Testis (tissue), 3 donors: Measurements from ENCODE around the gene OAS1. TPM values are rescaled to one million over a fixed set of nuclear protein-coding genes. Genes with fewer than 3 reads are reported as not detected.

Experiments used
- DNase-seq: peaks from one replicate; pipeline ENCODE4 v3.0.0-alpha.2; 2019
- H3K27ac ChIP-seq, 2 donors: fragments of 200-600 bp; sonication (generic); one replicate each; pipeline ENCODE4 v1.5.1; 2019
- H3K27me3 ChIP-seq: fragments of 200-600 bp; sonication (generic); one replicate; pipeline ENCODE4 v1.5.1; 2019
- H3K36me3 ChIP-seq: fragments of 200-600 bp; sonication (generic); one replicate; pipeline ENCODE4 v1.5.1; 2017; ENCODE audit warnings: low read depth; ENCODE audit errors: missing control alignments
- H3K4me1 ChIP-seq: fragments of 200-600 bp; sonication (generic); one replicate; pipeline ENCODE4 v1.5.1; 2019
- H3K4me3 ChIP-seq, 2 donors: fragments of 200-600 bp; sonication (generic); one replicate each; pipeline ENCODE4 v1.5.1; 2017 to 2019
- H3K9me3 ChIP-seq: fragments of 200-600 bp; sonication (generic); one replicate; pipeline ENCODE4 v1.5.1; 2017
- CTCF ChIP-seq, 3 experiments: fragments of 450-650 bp in 2 of 3; fragments of 200-600 bp in 1 of 3; sonication (generic) in 1 of 3; IDR thresholded peaks; one replicate each; pipeline ENCODE4 v1.5.1; 2016 to 2019; ENCODE audit warnings: antibody characterized with exemption in 3 of 3, mild to moderate bottlenecking in 2 of 3, moderate library complexity in 1 of 3
- POLR2A ChIP-seq: fragments of 450-650 bp; IDR thresholded peaks from one replicate; pipeline ENCODE4 v1.6.1; 2017; ENCODE audit warnings: antibody characterized with exemption, mild to moderate bottlenecking, moderate library complexity
- WGBS, 2 donors: methylation state at CpG; one replicate each; pipeline ENCODE4 v1.1.5; 2018; 5-methylcytosine and 5-hydroxymethylcytosine counted together
- intact Hi-C: fragments of 100-400 bp; cut with DNase I; formaldehyde crosslinking; loops from one replicate; pipeline ENCODE4 v1.15.1; 2023; ENCODE audit warnings: low total_unique reads
- polyA plus RNA-seq: library from polyadenylated mRNA; stranded (reverse); fragments of 350-450 nt; fragmentation: Illumina TruSeq; extraction: RNeasy Lipid Tissue Mini Kit (QIAGEN cat#74804); gene quantifications from one replicate; pipeline ENCODE4 v1.2.3, GENCODE V29; 2014; ENCODE audit warnings: low read depth, low replicate concordance; ENCODE audit not compliant: insufficient read depth
- total RNA-seq, 2 donors: library from RNA; depleted of rRNA; stranded (reverse); fragments of >200 nt; gene quantifications; one replicate each; pipeline ENCODE4 v1.2.3, GENCODE V29; 2016

OAS1 gene
- total and polyA plus RNA-seq, 3 donors from 2014 or later: 7.8 to 13.8 (median 13.7) TPM

- intact Hi-C loops: no loop called here
- Histone ChIP-seq H3K36me3 (no peaks in the 10 kb centered on the region), H3K4me1 (no peaks in the 10 kb centered on the region), H3K27ac (no peak overlapping the region), H3K27me3 (no peaks in the 10 kb centered on the region), H3K4me3 (no peak overlapping the region), H3K9me3 (no peaks in the 10 kb centered on the region)
- no peak for TF ChIP-seq CTCF (IDR thresholded peaks at IDR 0.05)
- no peak for TF ChIP-seq POLR2A
- no peak for DNase-seq
- 85 to 86% methylated on average over 15 of the region's 15 CpGs for WGBS, 2 donors
Measured at GRCh38 chr12:112965643-112966042, 58.9 kb downstream of the OAS1 start.

- no peak for DNase-seq
- no peak for TF ChIP-seq CTCF (IDR thresholded peaks at IDR 0.05)
- no peak for TF ChIP-seq POLR2A
- intact Hi-C loops: no loop called here
- no peaks in the 10 kb centered on the region for H3K9me3 ChIP-seq
- no peaks in the 10 kb centered on the region for H3K36me3 ChIP-seq
- H3K27me3 ChIP-seq: no peaks in the 10 kb centered on the region
- 93 to 96% methylated on average over 9 of the region's 9 CpGs for WGBS, 2 donors
- H3K4me1 ChIP-seq: no peaks in the 10 kb centered on the region
- H3K4me3 ChIP-seq: no peak overlapping the region
- no peak overlapping the region for H3K27ac ChIP-seq
Measured at GRCh38 chr12:112967306-112967705, 60.5 kb downstream of the OAS1 start.

GRCh38 chr12:112967858-112968257 lies 61.1 kb downstream of the OAS1 start:
- H3K4me1 ChIP-seq: no peaks in the 10 kb centered on the region
- intact Hi-C loops: no loop called here
- no peaks in the 10 kb centered on the region for H3K9me3 ChIP-seq
- TF ChIP-seq CTCF (IDR thresholded peaks at IDR 0.05) (no peak), POLR2A (no peak)
- H3K27ac ChIP-seq: no peak overlapping the region
- DNase-seq: no peak
- H3K36me3 ChIP-seq: no peaks in the 10 kb centered on the region
- WGBS, 2 donors: 97 to 100% methylated on average over 1 to 7 of the region's 7 CpGs
- no peaks in the 10 kb centered on the region for H3K27me3 ChIP-seq
- no peak overlapping the region for H3K4me3 ChIP-seq

Other genes with a start within 250 kb of the OAS1 start
- gene RPH3A, start 115.2 kb upstream of the OAS1 start, total RNA-seq: 1 to 10 TPM; 2.4 to 5.6 TPM
- gene RPH3A, start 115.2 kb upstream of the OAS1 start, polyA plus RNA-seq: 2.2 TPM
- 10 to 100 TPM in 1 of 2 donors, 1 to 10 TPM in 1; 8.5 to 11.5 TPM for gene OAS3, start 31.5 kb downstream of the OAS1 start, total RNA-seq
- 6.9 TPM for gene OAS3, start 31.5 kb downstream of the OAS1 start, polyA plus RNA-seq
- gene OAS2, start 71.6 kb downstream of the OAS1 start, total RNA-seq: 1 to 10 TPM; 3.2 to 3.5 TPM
- 9.0 TPM for gene OAS2, start 71.6 kb downstream of the OAS1 start, polyA plus RNA-seq
- 10 to 100 TPM; 22.8 to 26.9 TPM for gene DTX1, start 149.8 kb downstream of the OAS1 start, total RNA-seq
- 15.0 TPM for gene DTX1, start 149.8 kb downstream of the OAS1 start, polyA plus RNA-seq
- 10 to 100 TPM; 18.2 to 20.1 TPM for gene RASAL1, start 228.8 kb downstream of the OAS1 start, total RNA-seq
- gene RASAL1, start 228.8 kb downstream of the OAS1 start, polyA plus RNA-seq: 5.0 TPM
- gene CFAP73, start 242.8 kb downstream of the OAS1 start, total RNA-seq: under 1 TPM in 1 of 2 donors, not detected in 1; 0.81 TPM
- gene CFAP73, start 242.8 kb downstream of the OAS1 start, polyA plus RNA-seq: 1.2 TPM